ENCODE data around the gene AVPI1.
"Not testable (repeated sequence)": the region's sequence is repeated elsewhere in the genome, so short reads cannot be mapped to it uniquely, and the experiment has no call there.

AVPI1 gene

DNA sequence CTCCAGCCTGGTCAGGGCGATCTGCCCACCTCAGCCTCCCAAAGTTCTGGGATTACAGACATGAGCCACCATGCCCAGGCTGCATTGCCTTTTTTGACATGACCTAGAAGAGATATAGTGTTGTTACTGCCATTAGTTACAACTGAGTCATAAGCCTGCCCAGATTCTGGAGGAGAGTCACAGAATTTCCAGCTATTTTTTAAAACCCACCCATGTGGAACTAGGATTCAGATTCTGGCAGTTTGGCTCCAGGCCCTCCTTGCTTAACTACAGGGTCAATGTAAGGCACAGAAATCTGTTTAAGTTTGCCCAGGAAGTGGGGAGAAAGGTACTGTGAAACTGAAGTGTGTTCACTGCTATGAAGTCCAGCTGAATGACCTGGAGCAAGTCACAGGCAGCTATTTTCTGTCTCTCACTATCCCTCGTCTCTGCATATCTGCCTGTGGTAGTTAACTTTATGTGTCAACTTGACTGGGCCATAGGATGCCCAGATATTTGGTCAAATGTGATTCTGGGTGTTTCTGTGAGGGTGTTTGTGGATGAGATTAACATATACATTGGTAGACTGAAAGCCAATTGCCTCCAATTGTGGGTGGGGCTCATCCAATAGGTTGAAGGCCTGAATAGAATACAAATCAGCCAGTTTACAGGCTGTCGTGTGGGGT lies 18.1 kb upstream of the AVPI1 start:
- peaks cover 3% of the 10 kb centered on the region for H3K27me3 ChIP-seq (ENCODE audit: insufficient read depth, low read length)
- no peaks in the 10 kb centered on the region for H3K4me1 ChIP-seq (ENCODE audit: insufficient read depth, low read length)
- H3K4me3 ChIP-seq (ENCODE audit: low read length), result no peak overlapping the region
- H2AFZ ChIP-seq (ENCODE audit: low read depth, low read length), result no peak overlapping the region
- no peaks in the 10 kb centered on the region for H3K9me3 ChIP-seq (ENCODE audit: low read length)
- no peaks in the 10 kb centered on the region for H3K36me3 ChIP-seq (ENCODE audit: insufficient read depth, low read length)

DNA sequence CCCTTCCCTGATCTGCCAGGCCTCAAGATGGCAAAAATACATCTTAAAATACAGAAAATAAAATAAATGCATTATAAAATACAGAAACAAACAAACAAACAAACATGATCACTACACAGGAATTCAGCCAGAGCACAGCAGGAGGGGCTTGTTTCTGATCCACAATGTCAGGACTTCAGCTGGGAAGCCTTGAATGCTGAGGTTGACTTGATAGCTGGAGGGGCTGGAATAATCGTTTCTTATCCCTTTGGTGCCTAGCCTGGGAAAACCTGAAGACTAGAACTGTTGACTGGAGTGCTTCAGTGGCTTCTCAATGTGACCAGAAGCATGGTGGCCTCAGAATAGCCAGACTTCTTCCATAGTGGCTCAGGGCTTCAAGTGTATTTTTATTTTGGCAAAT lies 17.3 kb upstream of the AVPI1 start:
- no peak overlapping the region for H3K4me3 ChIP-seq (ENCODE audit: low read length)
- no peaks in the 10 kb centered on the region for H3K4me1 ChIP-seq (ENCODE audit: insufficient read depth, low read length)
- H3K27me3 ChIP-seq (ENCODE audit: insufficient read depth, low read length), result peaks cover 5% of the 10 kb centered on the region
- no peaks in the 10 kb centered on the region for H3K9me3 ChIP-seq (ENCODE audit: low read length)
- H3K36me3 ChIP-seq (ENCODE audit: insufficient read depth, low read length), result no peaks in the 10 kb centered on the region
- no peak overlapping the region for H2AFZ ChIP-seq (ENCODE audit: low read depth, low read length)

DNA sequence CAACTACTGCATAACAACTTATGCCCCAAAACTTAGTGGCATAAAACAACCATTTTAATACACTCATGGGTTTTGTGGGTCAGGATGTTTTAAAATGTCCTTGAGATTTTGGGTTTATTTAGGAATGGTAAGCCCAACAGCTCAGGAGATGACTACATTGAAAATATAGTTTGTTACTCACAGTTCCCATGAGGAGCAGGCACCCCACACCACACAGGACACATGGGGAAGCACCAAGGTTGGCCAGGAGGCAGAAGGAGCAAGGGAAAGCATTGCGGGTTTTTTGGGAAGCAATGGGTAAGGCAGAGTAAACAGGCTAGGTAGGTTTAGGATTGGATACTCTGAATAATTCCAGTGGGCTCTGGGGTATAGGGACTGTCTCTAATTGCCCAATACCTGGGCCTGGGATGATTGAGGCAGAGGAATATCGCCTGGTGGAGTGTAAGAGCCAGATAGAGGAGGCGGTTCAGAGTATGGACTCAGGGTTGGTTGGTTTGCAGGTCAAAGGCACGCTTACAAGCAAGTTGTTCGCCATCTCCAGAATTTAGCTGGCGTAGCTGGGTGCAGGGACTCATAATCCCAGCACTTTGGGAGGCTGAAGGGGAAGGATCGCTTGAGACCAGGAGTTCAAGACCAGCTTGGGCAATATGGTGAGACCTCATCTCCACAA lies 16.5 kb upstream of the AVPI1 start:
- peaks cover 6% of the 10 kb centered on the region for H3K27me3 ChIP-seq (ENCODE audit: insufficient read depth, low read length)
- no peaks in the 10 kb centered on the region for H3K9me3 ChIP-seq (ENCODE audit: low read length)
- H3K36me3 ChIP-seq (ENCODE audit: insufficient read depth, low read length), result no peaks in the 10 kb centered on the region
- no peak overlapping the region for H3K4me3 ChIP-seq (ENCODE audit: low read length)
- no peaks in the 10 kb centered on the region for H3K4me1 ChIP-seq (ENCODE audit: insufficient read depth, low read length)
- H2AFZ ChIP-seq (ENCODE audit: low read depth, low read length), result no peak overlapping the region

DNA sequence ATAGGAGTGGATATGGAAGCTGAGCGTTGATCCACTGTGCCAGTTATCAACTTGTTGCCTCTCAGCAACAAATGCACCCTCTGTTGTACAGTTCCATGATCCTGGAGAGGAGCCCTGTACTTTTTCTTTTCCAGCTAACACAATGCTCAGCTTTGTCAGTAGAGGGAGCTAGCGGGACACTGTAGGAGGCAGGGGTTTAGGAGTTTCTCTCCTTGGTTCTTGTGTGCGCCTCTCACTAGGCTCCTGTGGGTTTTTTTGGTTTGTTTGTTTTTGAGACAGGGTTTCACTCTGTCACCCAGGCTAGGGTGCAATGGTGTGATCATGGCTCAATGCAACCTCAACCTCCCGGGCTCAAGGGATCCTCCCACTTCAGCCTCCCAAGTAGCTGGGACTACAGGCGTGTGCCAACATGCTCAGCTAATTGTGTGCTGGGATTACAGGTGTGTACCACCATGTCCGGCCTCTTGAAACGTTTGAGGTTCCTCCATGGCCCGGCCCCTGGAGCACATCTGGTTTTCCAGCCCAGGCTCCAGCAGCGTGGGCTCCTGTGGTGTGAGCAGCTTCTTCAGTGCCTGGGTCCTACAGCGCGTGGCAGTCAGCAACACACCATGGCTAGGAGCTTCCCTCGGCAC lies 14.5 kb upstream of the AVPI1 start:
- Histone ChIP-seq H3K36me3 (ENCODE audit: insufficient read depth, low read length) (no peaks in the 10 kb centered on the region), H3K4me3 (ENCODE audit: low read length) (no peak overlapping the region), H3K9me3 (ENCODE audit: low read length) (no peaks in the 10 kb centered on the region), H3K27me3 (ENCODE audit: insufficient read depth, low read length) (peaks cover 9% of the 10 kb centered on the region), H3K4me1 (ENCODE audit: insufficient read depth, low read length) (no peaks in the 10 kb centered on the region), H2AFZ (ENCODE audit: low read depth, low read length) (no peak overlapping the region)

DNA sequence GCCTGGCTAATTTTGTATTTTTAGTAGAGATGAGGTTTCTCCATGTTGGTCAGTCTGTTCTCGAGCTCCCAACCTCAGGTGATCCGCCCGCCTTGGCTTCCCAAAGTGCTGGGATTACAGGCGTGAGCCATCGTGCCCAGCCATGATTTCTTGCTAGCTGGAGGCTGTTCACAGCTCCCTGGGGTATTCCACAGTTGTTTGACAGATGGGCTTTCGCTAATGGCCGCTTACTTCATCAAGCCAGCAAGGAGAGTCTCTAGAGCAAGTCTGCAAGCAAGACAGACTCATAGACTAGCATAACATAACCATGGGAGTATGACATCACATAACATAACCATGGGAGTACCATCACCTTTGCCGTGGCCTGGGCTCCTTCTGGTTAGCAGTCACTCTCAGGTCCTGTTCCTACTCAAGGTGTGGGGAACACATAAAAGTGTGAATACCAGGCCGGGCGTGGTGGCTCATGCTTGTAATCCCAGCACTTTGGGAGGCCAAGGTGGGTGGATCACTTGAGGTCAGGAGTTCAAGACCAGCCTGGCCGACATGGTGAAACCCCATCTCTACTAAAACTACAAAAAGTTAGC lies 11.1 kb upstream of the AVPI1 start:
- not testable (repeated sequence) for H2AFZ ChIP-seq (ENCODE audit: low read depth, low read length); H3K4me3 ChIP-seq (ENCODE audit: low read length); H3K4me1 ChIP-seq (ENCODE audit: insufficient read depth, low read length); H3K36me3 ChIP-seq (ENCODE audit: insufficient read depth, low read length); H3K9me3 ChIP-seq (ENCODE audit: low read length); H3K27me3 ChIP-seq (ENCODE audit: insufficient read depth, low read length)

DNA sequence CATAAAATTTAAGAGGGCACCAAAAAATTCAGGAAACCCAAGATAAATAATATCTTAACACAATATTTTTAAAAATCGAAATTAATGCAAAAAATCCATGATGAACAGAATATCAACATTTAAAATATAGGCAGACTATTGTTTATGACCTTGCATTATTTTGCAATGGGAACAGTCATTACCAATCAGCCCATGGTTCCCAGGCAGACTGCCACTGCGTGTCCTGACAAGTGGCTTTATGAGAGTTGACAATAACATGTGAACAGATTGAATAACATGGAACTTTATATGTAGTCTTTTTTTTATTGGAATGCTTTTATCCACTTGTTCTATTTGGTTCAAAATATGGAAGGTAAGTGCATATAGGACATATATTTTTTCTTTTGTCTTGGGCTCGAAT lies 3.1 kb upstream of the AVPI1 start:
- no peak overlapping the region for H3K4me3 ChIP-seq (ENCODE audit: low read length)
- H3K27me3 ChIP-seq (ENCODE audit: insufficient read depth, low read length), result no peaks in the 10 kb centered on the region
- no peaks in the 10 kb centered on the region for H3K36me3 ChIP-seq (ENCODE audit: insufficient read depth, low read length)
- peaks cover 11% of the 10 kb centered on the region for H3K4me1 ChIP-seq (ENCODE audit: insufficient read depth, low read length)
- H3K9me3 ChIP-seq (ENCODE audit: low read length), result no peaks in the 10 kb centered on the region
- no peak overlapping the region for H2AFZ ChIP-seq (ENCODE audit: low read depth, low read length)

DNA sequence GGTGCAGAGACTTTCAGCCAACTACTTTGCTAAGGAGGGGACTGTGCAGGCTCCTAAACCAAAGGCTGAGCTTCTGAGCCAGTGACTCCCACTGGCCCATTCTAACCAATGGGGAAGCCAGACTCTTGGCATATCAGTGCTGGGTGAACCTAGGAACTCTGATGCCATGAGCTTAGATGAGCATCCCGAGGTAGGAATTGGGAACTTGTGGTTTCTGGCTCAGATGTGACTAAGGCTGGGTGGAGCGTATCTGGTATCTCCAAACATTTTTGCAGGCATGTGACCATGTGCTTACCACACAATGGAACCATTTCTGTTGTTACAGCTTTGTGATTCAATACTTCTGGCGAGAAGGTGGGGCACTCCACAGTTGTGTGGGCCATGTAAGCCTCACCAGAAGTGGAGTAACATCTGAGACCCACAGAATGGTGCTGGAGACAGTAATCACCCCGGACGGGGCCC lies 2.5 kb upstream of the AVPI1 start:
- Histone ChIP-seq H3K27me3 (ENCODE audit: insufficient read depth, low read length) (no peaks in the 10 kb centered on the region), H2AFZ (ENCODE audit: low read depth, low read length) (no peak overlapping the region), H3K4me1 (ENCODE audit: insufficient read depth, low read length) (peaks cover 11% of the 10 kb centered on the region), H3K36me3 (ENCODE audit: insufficient read depth, low read length) (no peaks in the 10 kb centered on the region), H3K4me3 (ENCODE audit: low read length) (no peak overlapping the region), H3K9me3 (ENCODE audit: low read length) (no peaks in the 10 kb centered on the region)

DNA sequence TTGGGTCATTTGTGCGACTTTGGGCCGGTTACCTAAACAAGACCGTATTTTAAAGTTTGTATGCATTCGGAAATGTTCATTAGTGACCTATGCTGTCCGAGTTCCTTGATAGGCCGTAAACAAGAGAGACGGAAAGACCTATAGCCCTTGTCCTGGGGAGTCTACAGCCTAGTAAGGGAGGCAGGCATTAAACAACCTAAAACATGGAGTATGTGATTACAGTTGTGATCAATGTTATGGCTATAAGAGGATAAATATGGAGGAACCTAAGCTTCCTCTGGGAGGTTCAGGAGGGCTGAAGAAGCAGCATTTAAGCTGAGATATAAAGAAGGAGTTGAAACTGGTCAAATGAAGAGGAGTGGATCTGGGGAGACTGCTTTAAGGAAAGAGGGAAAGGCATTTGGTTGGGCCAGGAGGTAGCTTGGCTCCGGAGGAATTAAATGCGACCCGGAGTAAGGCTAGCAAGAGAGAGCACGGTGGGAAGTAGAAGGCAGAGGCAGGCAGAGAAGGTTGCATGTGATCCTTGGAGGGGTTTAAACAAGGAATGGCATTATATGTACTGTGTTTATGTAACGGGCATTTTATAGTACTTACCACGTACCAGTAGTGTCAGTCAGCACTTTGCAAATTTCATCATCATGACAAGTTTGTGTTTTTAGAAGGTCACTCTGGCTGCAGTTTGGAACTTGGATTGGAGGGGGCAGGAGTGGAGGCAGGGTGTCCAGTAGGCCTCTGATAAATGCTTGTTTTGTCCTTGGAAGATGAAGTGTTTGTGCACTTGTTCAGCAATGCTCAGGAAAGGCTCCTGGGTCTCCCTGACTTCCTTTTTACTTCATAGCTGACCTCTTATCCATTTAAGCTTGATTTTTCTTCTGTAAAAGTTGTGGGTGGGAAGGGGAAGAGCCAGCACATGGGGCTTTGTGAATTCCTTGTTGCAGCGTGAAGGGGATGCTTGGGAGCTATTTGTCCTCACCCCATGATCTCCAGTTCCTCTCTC lies 1.0 kb upstream of the AVPI1 start:
- Histone ChIP-seq H3K36me3 (ENCODE audit: insufficient read depth, low read length) (no peaks in the 10 kb centered on the region), H2AFZ (ENCODE audit: low read depth, low read length) (peak overlapping the region; percentile 76), H3K4me1 (ENCODE audit: insufficient read depth, low read length) (peaks cover 11% of the 10 kb centered on the region), H3K9me3 (ENCODE audit: low read length) (no peaks in the 10 kb centered on the region), H3K27me3 (ENCODE audit: insufficient read depth, low read length) (no peaks in the 10 kb centered on the region), H3K4me3 (ENCODE audit: low read length) (peak overlapping the region; percentile 54)

DNA sequence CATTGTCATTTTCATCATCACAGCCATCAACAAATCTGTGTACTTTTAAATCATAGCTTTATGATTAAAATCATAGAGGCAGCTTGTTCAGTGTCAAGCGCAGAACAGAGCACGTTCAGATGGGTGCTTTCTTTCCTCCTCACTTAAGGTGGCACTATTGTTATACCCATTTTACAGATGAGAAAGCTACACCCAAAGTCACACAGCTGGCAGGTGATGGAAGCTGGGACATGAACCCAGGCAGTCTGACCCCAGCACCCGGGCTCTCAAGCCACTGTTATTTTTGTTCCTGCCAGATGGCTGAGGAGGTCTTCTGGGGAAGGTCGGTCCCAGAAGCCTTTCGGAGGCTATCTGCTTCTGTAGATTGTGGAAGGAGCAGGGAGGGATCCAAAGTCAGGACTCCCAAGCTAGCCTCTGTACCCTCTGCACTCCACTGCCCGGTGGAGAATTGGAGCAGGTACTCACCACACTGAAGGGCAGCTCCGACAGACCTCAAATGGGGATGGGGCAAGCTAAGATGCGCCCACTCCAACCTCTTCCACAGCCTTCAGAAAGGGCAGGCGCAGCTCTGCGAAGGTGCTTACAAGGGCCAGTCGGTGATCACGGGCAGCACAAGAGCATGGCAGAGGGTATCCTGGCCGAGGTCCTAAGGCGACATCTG lies 610 bp downstream of the AVPI1 start:
- Histone ChIP-seq H3K4me1 (ENCODE audit: insufficient read depth, low read length) (peaks cover 11% of the 10 kb centered on the region), H3K36me3 (ENCODE audit: insufficient read depth, low read length) (no peaks in the 10 kb centered on the region), H2AFZ (ENCODE audit: low read depth, low read length) (peak overlapping the region; percentile 76), H3K4me3 (ENCODE audit: low read length) (peak overlapping the region; percentile 54), H3K27me3 (ENCODE audit: insufficient read depth, low read length) (no peaks in the 10 kb centered on the region), H3K9me3 (ENCODE audit: low read length) (no peaks in the 10 kb centered on the region)

DNA sequence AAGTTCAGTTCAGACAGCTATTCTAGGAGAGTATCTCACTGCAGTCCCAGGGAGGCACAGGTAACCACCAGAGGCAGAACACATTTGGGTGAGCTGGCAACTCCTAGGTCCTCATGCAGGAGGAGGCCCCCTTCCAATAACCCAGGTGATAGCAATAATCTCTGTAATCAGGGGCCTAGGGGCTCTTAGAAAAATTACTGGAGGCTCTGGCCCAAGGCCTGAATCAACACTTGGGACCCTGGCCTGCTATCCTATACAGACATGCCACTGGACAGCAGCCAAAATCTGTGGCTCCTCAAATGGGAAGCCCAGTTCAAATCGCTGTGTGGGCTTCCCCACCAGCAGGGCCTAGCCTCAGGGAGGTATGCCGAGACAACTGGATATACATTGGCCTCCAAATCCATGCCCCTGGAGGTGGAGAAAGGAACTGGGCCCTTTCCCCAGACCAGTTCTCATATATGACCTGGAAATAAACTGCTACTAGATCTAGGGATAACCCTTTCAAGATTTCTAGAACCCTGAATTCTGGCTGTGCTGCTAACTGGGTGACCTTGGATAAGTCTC lies 1.6 kb downstream of the AVPI1 start:
- H3K4me1 ChIP-seq (ENCODE audit: insufficient read depth, low read length), result peaks cover 11% of the 10 kb centered on the region
- no peaks in the 10 kb centered on the region for H3K36me3 ChIP-seq (ENCODE audit: insufficient read depth, low read length)
- H3K4me3 ChIP-seq (ENCODE audit: low read length), result no peak overlapping the region
- no peak overlapping the region for H2AFZ ChIP-seq (ENCODE audit: low read depth, low read length)
- H3K27me3 ChIP-seq (ENCODE audit: insufficient read depth, low read length), result no peaks in the 10 kb centered on the region
- H3K9me3 ChIP-seq (ENCODE audit: low read length), result no peaks in the 10 kb centered on the region

DNA sequence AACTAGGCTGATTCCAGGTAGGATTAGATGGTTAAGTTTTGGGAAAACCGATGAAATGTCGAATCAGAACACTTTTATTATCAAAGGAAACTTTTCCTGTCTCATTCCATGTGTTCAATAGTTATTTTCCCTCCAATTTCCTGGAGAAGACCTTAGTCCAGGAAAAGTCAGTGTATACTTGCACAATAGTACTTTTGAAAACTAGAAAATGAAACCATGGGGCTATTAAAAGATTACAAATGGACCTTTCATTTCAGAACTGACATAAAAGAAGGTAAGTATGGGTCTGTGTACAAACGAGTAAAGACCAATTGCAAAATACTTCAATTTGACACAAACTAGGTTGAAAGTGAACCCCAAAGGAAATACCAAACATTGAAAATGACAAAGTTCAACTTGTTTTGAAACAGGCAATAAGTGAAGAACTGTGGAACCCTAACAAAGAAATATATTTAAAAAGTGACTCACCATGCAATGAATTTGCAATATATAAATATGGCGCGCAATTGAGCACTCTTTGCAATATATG lies 2.1 kb downstream of the AVPI1 start:
- H3K27me3 ChIP-seq (ENCODE audit: insufficient read depth, low read length), result no peaks in the 10 kb centered on the region
- H3K9me3 ChIP-seq (ENCODE audit: low read length), result no peaks in the 10 kb centered on the region
- peaks cover 11% of the 10 kb centered on the region for H3K4me1 ChIP-seq (ENCODE audit: insufficient read depth, low read length)
- no peak overlapping the region for H2AFZ ChIP-seq (ENCODE audit: low read depth, low read length)
- no peaks in the 10 kb centered on the region for H3K36me3 ChIP-seq (ENCODE audit: insufficient read depth, low read length)
- no peak overlapping the region for H3K4me3 ChIP-seq (ENCODE audit: low read length)

DNA sequence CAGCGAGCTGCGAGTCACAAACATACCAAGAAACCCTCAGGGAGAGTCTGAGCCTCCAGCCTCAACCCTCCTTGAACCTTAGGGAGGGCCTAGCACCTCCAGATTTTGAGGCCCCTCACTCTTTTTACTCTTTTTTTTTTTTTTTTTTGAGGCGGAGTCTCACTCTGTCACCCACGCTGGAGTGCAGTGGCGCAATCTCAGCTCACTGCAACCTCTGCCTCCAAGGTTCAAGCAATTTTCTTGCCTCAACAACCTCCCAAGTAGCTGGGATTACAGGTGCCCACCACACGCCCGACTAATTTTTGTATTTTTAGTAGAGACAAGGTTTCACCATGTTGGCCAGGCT lies 2.7 kb downstream of the AVPI1 start:
- H3K36me3 ChIP-seq (ENCODE audit: insufficient read depth, low read length); H3K9me3 ChIP-seq (ENCODE audit: low read length); H2AFZ ChIP-seq (ENCODE audit: low read depth, low read length); H3K27me3 ChIP-seq (ENCODE audit: insufficient read depth, low read length); H3K4me3 ChIP-seq (ENCODE audit: low read length): not testable (repeated sequence)
- peaks cover 11% of the 10 kb centered on the region for H3K4me1 ChIP-seq (ENCODE audit: insufficient read depth, low read length)

Data from neuron (in vitro differentiated cells).